GM12873 (cell line): ENCODE results near the gene NUDT17.

Experiments
- CTCF ChIP-seq: IDR thresholded peaks from 2 replicates; pipeline ENCODE4 v1.5.1; 2012; ENCODE audit warnings: low read depth, mild to moderate bottlenecking, moderate library complexity, low read length, control low read depth; ENCODE audit not compliant: insufficient read depth; ENCODE audit errors: missing control alignments

NUDT17 gene

DNA sequence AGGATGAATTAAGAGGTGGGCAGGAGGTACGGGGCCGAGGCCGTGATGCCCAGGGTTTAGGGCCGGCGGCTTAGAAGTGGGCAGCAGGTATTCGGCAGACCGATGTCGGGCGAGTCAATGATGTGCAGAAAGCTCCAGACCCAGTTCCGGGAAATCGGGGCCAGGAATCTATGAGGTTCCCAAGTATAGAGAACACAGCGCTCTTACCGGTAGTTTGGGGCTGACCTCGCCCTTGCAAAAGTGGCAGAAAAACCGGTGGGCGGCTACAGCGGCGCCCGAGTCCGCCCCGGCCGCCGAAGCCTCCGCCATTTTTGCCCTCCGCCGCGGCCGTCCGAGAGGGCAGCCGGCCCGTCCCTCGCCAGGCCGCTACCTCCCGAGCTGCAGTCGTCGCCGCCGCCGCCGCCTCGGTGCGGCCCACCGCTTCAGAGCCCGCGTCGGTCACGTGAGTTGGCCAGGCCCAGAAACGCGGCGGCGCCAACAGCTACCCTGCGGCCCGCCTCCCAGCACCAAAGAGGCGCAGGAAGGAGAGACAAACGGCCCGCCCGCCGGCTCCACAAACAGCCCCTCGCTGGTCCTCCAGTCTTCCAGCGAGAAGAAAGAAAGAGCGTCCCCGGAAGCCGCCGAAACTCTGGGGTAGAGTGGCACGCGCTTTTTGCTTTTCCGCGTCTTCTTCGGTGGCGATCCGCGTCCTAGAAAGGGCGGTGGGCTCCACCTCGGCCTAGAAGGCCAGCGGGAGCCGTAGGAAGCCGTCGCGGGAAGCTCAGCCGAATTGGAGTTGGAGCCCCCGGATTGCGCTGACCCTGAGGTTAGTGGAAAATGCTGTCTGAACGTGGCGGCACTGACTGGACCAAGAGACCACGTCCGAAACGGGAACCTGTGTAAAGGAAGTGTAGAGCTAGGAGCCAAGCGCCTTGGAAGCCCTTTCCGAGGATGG, 21.6 kb upstream of the NUDT17 start, which contains the start of the genes POLR3C and RNF115:
Gene POLR3C (plus strand): TSS at position 636 of the 934 bp plus-strand sequence. CDS start 1,577 bp downstream, outside the sequence.
Gene RNF115 (minus strand): TSS at position 531 of the 934 bp plus-strand sequence. CDS start 222 bp downstream, at position 309.
- no peak for TF ChIP-seq CTCF

DNA sequence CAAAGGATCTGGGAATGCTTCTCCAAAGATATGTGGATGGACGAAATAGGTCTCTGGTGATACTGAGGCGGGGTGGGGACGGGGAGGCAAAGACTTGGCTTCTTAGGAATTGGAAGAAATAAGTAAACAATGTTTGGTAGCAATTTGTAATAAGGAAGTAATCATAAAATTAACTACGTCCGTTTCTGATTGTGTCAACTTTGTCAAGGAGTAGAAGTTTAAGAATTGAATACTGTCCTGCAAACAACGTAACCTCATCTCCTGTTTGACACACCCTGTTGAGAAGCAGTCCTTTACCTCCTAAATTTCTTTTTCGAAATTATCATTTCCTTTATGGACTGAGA, 21.0 kb upstream of the NUDT17 start:
- no peak for TF ChIP-seq CTCF

DNA sequence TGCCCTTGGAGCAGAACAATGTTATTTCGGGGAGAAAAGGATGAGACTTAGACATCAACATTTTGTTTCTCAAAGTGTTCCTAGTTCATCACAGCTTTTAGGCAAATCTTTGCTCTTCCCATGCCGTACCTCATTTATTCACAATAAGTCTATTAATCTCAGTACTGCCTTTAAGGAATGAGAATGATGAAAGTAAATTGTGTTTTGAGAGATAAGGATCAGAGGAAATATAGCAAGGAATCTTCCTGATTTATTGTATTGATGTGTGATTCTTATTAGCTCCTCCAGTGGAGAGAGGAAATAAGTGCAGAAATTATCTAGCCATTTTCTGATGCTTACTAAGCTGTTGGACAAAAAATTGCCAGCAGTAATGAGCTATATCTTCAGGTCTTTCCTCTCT, 19.4 kb upstream of the NUDT17 start:
- no peak for TF ChIP-seq CTCF

GRCh38 chr1:145827966-145828365, 17.5 kb upstream of the NUDT17 start:
- TF ChIP-seq CTCF, result no peak

GRCh38 chr1:145828367-145829026, 16.9 kb upstream of the NUDT17 start:
- TF ChIP-seq CTCF, result no peak

- TF ChIP-seq CTCF, result no peak
These were observed 7.8 kb upstream of the NUDT17 start for GRCh38 chr1:145837656-145838055.

DNA sequence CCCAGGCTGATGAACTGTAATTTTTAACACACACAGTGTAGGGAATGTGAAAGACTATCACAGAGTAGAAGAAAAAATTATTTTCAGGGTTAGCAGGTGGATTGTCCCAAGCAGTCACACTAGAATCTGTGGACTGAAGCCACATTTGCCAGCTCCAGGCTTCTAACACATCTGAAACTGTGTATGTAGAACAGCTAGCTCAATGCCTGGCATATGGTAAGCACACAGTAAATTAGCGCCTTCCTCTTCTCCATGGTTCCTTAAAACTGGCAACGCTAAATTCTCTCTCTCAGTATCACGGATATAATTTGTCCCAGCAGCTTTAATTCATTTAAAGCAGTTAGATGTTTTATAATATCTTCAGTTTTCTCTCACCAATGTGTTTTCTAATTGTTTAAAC, 2.4 kb upstream of the NUDT17 start:
- no peak for TF ChIP-seq CTCF
